Activated T-helper 1 cell treated with anti-CD3 and anti-CD28 coated beads, Interleukin-12 subunit alpha, Interleukin-12 subunit beta, Interleukin-2, Interleukin-4 antibody, amounts not matched to agents 30 ng/mL and 10 ng/mL and 1 ng/mL, durations not matched to agents 14 hours and 24 hours and 36 hours (primary cell): Measurements from ENCODE around the gene WDPCP. TPM values are rescaled to one million over a fixed set of nuclear protein-coding genes. Genes with fewer than 3 reads are reported as not detected.
"Not testable (repeated sequence)": the region's sequence is repeated elsewhere in the genome, so short reads cannot be mapped to it uniquely, and the experiment has no call there.

Experiments
- DNase-seq: peaks from one replicate; pipeline ENCODE4 v3.0.0; 2021; ENCODE audit warnings: low spot score
- H3K27ac Mint-ChIP-seq: one replicate; pipeline ENCODE4 v1.8.0; 2021; ENCODE audit warnings: mild to moderate bottlenecking, mixed read lengths
- H3K27me3 Mint-ChIP-seq: one replicate; pipeline ENCODE4 v1.8.0; 2022; ENCODE audit warnings: mild to moderate bottlenecking, moderate library complexity, mixed read lengths; ENCODE audit not compliant: insufficient read depth
- H3K36me3 Mint-ChIP-seq: one replicate; pipeline ENCODE4 v1.8.0; 2021; ENCODE audit warnings: low read depth, mixed read lengths
- H3K4me1 Mint-ChIP-seq: one replicate; pipeline ENCODE4 v1.8.0; 2021; ENCODE audit warnings: low read depth, mixed read lengths
- H3K4me3 Mint-ChIP-seq: one replicate; pipeline ENCODE4 v1.8.0; 2021; ENCODE audit warnings: mild to moderate bottlenecking, moderate library complexity, mixed read lengths
- H3K9me3 Mint-ChIP-seq: one replicate; pipeline ENCODE4 v1.8.0; 2021; ENCODE audit warnings: mixed read lengths
- intact Hi-C: fragments of 100-400 bp; cut with micrococcal nuclease; formaldehyde crosslinking; loops from one replicate; pipeline ENCODE4 v1.15.1; 2024
- total RNA-seq: library from RNA; stranded (reverse); gene quantifications from 2 replicates; pipeline ENCODE4 v1.2.3, GENCODE V29; 2022

The WDPCP gene
- total RNA-seq, 1 donor from 2014 or later = 7.7 TPM

DNA sequence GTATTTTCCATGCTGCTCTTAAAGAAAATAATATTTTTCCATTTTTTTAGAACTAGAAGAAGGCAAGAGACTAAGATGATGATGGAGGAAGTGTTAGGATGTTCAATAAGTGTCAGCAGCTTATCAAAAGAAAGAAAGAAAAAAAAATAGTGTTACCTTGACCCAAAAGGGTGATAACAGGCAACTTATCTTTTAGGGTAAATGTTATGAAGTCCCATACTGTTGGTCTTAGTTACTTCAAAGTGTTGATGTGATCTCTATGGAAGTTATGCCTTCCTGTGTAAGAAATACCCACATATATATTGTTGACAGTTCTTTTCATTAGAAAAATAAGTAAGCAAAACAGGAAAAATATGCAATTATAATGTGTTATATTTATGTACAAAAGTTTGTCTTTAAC is 394.1 kb downstream of the WDPCP start:
- no peaks in the 10 kb centered on the region for H3K4me1 Mint-ChIP-seq
- peaks cover 8% of the 10 kb centered on the region for H3K9me3 Mint-ChIP-seq
- H3K27ac Mint-ChIP-seq = no peak overlapping the region
- H3K27me3 Mint-ChIP-seq = no peaks in the 10 kb centered on the region
- H3K36me3 Mint-ChIP-seq = no peaks in the 10 kb centered on the region
- intact Hi-C loops = no loop called here
- no peak for DNase-seq
- H3K4me3 Mint-ChIP-seq = no peak overlapping the region

DNA sequence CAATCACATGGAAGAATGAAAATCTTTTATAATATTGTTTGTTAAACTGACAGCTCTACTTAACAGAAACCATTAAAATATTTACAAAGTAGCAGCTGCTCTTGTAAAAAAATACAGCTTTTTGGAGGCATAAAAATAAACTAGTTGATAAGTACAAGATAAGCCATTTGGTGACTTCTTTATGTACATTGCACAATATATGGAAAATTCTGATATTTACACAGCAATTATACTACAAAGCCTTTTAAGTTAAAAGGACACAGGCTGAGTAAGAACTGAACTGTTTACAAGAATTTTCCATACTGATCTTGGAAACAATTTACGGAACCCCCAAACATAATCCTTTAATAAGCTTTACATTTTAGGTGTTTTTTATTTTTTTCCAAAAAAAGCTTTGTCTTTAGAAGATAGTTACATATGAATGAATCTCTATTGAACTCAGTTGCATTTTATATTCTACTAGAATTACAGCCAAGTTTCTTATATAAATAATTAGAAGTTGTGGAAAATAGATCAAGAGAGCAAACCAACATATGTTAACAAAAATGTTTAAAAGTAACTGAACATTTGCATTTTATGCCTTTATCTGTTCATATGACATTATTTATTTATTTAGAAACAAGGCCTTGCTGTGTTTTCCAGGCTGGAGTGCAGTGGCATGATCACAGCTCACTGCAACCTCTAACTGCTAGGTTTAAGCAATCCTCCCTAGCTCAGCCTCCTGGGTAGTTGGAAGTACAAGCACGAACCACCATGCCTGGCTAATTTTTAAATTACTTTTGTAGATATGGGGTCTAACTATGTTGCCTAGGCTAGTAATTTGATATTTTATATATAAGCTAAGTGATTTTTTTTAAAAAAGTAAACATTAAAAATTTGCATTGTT is 395.1 kb downstream of the WDPCP start:
- no peaks in the 10 kb centered on the region for H3K36me3 Mint-ChIP-seq
- H3K4me1 Mint-ChIP-seq = no peaks in the 10 kb centered on the region
- intact Hi-C loops = no loop called here
- H3K4me3 Mint-ChIP-seq = no peak overlapping the region
- no peak overlapping the region for H3K27ac Mint-ChIP-seq
- H3K9me3 Mint-ChIP-seq = peaks cover 11% of the 10 kb centered on the region
- DNase-seq = no peak
- H3K27me3 Mint-ChIP-seq = no peaks in the 10 kb centered on the region

DNA sequence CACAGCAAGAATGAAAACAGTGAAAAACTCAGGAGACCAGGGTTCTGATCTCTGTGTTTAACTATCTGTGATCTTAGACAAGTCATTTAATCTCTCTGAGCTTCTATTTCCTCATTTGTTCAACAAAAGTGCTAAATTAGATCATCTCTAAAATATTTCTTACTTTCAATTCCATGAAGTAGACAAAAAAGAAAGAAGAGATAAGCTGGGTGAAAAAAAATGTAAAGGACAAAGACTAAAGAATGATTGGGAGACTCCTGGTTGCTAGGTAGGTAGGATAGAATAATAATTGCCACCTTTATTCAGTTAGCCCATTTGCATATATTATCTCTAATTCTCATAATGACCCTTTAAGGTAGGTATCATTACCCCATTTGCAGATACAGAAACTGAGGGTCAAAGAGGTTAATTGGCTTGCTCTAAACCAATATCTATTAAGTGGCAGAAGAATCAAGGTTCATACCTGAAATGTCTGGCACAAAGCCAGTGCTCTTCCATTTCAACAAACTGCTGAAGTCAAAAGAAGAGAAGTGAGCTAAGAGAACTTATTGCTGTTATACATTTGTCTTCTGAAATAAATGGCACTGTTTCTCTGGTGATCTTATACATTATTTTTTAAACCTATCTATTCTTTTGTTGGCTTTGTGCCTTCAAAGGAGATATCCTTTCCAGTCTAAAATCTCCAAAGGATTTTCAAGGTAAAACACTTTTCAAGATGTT is 395.9 kb downstream of the WDPCP start:
- intact Hi-C loops = no loop called here

DNA sequence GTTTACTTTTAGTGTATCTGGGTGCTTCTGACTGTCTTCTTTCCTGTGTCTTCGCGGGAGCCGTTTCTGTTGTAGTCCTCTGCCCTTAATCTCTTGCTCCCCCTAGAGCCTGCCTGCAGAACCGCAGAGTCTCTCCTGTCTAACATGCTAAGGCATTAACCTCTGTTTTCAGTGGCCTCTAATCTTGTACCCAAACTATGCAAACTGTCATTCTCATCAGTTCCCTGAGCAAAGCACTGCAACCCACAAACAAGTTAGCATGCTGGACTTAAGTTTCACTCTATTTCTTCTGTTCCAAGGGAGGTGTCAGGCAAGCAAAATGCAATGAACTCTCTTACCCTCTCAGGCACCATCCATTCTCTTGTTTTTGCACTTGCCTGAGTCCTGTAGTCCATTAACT is 399.3 kb downstream of the WDPCP start:
- no peaks in the 10 kb centered on the region for H3K27me3 Mint-ChIP-seq
- H3K4me3 Mint-ChIP-seq = no peak overlapping the region
- no peaks in the 10 kb centered on the region for H3K36me3 Mint-ChIP-seq
- H3K4me1 Mint-ChIP-seq = no peaks in the 10 kb centered on the region
- no peak overlapping the region for H3K27ac Mint-ChIP-seq
- intact Hi-C loops = no loop called here
- no peak for DNase-seq
- H3K9me3 Mint-ChIP-seq = peaks cover 13% of the 10 kb centered on the region

More for the DNA sequence above, 395.9 kb downstream of the WDPCP start:
- no peaks in the 10 kb centered on the region for H3K27me3 Mint-ChIP-seq
- H3K4me1 Mint-ChIP-seq = no peaks in the 10 kb centered on the region
- peaks cover 13% of the 10 kb centered on the region for H3K9me3 Mint-ChIP-seq
- DNase-seq = no peak
- H3K36me3 Mint-ChIP-seq = no peaks in the 10 kb centered on the region
- H3K4me3 Mint-ChIP-seq = no peak overlapping the region
- H3K27ac Mint-ChIP-seq = no peak overlapping the region

DNA sequence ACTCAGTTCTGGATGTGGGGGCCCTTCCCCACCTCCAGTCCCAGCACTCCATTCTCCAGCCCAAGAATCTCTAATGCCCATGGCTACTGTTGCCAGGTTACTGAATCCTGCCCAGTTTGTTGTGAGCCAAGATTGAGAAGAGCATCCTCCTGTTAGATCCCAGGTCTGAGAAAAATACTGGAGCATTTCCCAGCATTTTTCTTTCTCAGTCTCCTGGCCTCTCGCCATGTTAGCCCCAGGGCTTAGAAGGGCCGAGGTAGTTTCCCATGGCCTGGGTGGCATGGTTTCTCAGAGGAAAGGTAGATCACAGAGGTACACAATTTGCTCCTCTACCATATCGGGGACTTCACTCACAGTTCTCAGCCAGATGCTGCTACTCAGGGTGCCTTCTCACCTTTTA is 401.9 kb downstream of the WDPCP start:
- intact Hi-C loops = no loop called here
- Mint-ChIP-seq H3K27ac (no peak overlapping the region), H3K4me1 (no peaks in the 10 kb centered on the region), H3K36me3 (no peaks in the 10 kb centered on the region), H3K9me3 (peaks cover 13% of the 10 kb centered on the region), H3K4me3 (no peak overlapping the region), H3K27me3 (no peaks in the 10 kb centered on the region)
- DNase-seq = no peak

DNA sequence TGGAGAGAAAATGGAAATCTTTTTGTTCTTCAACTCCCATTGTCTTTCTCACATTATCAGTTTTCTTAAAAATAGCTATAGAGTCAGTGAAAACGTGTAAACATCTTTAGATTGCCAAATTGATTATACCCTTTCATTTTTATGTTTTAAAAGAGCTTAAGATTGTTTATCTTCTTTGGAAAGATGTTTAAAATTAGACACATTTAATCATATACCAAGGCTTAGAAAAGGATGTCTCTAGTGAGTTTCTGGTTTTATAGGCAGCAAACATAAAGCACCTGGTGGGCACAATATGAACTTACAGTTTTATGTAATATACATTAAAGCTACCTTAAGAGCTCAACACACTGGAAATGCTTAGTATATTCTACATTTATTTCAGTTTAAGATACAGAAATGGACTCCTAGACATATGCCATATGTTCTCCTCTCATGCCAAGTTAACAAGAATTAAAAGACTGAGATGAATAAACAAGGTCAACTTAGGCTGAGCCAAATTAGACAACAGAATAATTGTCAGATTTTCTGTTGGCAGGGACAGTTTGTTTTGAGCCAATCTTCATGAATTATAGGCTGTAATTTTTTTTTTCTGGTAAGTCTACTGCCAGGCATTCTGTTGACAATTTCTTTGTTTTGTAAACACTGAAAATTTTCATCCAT is 425.0 kb downstream of the WDPCP start:
- no peaks in the 10 kb centered on the region for H3K4me1 Mint-ChIP-seq
- intact Hi-C loops = no loop called here
- DNase-seq = no peak
- peaks cover 6% of the 10 kb centered on the region for H3K9me3 Mint-ChIP-seq
- no peak overlapping the region for H3K27ac Mint-ChIP-seq
- no peaks in the 10 kb centered on the region for H3K36me3 Mint-ChIP-seq
- H3K27me3 Mint-ChIP-seq = no peaks in the 10 kb centered on the region
- no peak overlapping the region for H3K4me3 Mint-ChIP-seq

DNA sequence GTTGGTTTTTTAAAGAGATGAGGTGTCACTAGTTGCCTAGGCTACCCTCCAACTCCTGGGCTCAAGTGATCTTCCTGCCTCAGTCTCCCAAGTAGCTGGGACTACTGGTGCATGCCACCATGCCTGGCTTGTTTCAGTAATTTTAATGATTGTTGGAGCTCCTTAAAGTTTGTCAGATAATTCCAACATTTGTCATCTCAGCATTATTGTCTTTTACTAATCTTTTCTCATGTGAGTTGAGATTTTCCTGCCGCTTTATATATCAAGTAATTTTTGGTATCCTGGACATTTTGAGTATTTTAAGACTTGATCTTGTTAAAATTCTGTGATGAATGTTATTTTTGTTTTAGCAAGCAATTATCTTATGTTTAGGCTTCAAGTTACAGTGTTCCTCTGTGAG is 429.0 kb downstream of the WDPCP start:
- no peaks in the 10 kb centered on the region for H3K36me3 Mint-ChIP-seq
- intact Hi-C loops = no loop called here
- H3K27ac Mint-ChIP-seq = no peak overlapping the region
- H3K4me3 Mint-ChIP-seq = no peak overlapping the region
- H3K4me1 Mint-ChIP-seq = no peaks in the 10 kb centered on the region
- DNase-seq = no peak
- no peaks in the 10 kb centered on the region for H3K27me3 Mint-ChIP-seq
- H3K9me3 Mint-ChIP-seq = no peaks in the 10 kb centered on the region

DNA sequence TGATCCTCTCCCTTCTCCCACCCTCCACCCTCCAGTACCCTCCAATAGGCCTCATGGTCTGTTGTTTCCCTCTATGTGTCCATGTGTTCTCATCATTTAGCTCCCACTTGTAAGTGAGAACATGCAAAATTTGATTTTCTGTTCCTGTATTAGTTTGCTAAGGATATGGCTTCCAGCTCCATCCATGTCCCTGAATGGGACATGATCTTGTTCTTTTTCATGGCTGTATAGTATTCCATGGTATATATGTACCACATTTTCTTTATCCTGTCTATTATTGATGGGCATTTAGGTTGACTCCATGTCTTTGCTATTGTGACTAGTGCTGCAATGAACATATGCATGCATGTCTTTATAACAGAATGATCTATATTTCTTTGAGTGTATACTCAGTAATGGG is 451.6 kb downstream of the WDPCP start:
- intact Hi-C loops, H3K4me1 Mint-ChIP-seq, H3K27me3 Mint-ChIP-seq, H3K36me3 Mint-ChIP-seq, H3K27ac Mint-ChIP-seq, H3K4me3 Mint-ChIP-seq, DNase-seq: not testable (repeated sequence)
- H3K9me3 Mint-ChIP-seq = peaks cover 32% of the 10 kb centered on the region

DNA sequence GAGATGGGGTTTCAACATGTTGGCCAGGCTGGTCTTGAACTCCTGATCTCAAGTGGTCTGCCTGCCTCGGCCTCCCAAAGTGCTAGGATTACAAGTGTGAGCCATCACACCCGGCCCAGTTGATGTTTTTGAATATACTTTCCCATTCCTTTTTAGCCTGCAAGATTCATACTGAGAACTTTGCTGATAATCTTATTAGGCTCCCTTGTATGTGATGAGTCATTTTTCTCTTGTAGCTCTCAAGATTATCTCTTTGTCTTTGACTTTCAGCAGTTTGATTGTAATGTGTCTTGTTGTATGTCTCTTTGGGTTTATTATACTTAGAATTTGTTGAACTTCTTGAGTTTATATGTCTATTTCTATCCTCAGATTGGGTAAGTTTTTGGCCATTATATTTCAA is 456.3 kb downstream of the WDPCP start:
- no peaks in the 10 kb centered on the region for H3K36me3 Mint-ChIP-seq
- DNase-seq = no peak
- intact Hi-C loops = no loop called here
- no peaks in the 10 kb centered on the region for H3K27me3 Mint-ChIP-seq
- H3K4me1 Mint-ChIP-seq = no peaks in the 10 kb centered on the region
- H3K27ac Mint-ChIP-seq = no peak overlapping the region
- peaks cover 11% of the 10 kb centered on the region for H3K9me3 Mint-ChIP-seq
- no peak overlapping the region for H3K4me3 Mint-ChIP-seq

DNA sequence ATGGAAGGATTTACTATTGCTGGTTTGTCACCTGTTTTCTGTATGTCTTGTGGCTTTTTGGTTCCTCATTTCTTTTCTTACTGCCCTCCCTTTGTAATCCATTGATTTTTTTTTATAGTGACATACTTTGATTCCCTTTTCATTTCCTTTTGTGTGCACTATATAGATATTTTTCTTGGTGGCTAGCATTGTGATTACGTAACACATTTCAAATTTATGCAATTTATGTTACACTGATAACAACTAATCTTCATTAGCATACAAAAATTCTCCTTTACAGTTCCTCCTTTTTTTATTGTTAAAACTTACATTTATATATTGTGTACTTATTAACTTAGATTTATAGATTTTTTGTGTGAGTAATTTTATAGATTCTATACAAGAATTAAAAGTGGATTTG is 457.1 kb downstream of the WDPCP start:
- intact Hi-C loops = no loop called here
- Mint-ChIP-seq H3K27ac (no peak overlapping the region), H3K4me1 (no peaks in the 10 kb centered on the region), H3K9me3 (peaks cover 7% of the 10 kb centered on the region), H3K4me3 (no peak overlapping the region), H3K36me3 (no peaks in the 10 kb centered on the region), H3K27me3 (no peaks in the 10 kb centered on the region)
- no peak for DNase-seq

DNA sequence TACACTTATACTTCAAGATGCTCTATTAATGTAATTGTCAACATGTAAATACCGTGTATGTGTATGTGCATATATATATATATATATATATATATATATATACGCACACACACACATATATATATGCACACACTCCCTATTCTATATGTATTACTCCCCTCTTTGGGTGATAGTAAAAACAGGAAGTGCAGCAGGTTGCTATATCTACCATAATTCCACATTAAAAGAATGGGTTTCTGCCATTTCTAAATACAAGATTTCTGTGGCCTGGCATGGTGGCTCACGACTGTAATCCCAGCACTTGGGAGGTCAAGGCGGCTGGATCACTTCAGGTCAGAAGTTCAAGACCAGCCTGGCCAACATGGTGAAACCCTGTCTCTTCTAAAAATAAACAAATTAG is 460.7 kb downstream of the WDPCP start:
- intact Hi-C loops = no loop called here
- H3K36me3 Mint-ChIP-seq = no peaks in the 10 kb centered on the region
- H3K4me1 Mint-ChIP-seq = no peaks in the 10 kb centered on the region
- H3K27ac Mint-ChIP-seq = no peak overlapping the region
- H3K4me3 Mint-ChIP-seq = no peak overlapping the region
- DNase-seq = no peak
- peaks cover 7% of the 10 kb centered on the region for H3K9me3 Mint-ChIP-seq
- H3K27me3 Mint-ChIP-seq = no peaks in the 10 kb centered on the region

DNA sequence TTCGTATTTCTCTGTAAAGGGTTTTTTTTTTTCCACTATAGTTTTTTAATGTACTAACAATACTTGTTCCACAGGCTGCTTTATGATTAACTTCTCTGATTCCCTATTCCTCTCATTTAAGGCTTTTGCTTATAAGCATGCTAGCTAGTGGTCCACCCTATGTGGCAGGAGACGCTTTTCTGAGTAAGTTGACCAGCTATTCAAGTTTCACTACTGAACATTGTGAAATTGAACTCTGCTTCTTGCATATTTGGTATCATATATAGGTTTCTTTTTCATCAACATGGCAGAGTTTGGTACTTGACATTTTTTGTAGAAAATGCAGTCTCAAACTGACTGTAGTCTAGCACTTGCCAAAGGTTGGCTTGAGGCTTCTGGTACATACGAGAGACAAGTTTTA is 463.4 kb downstream of the WDPCP start:
- Mint-ChIP-seq H3K27ac (no peak overlapping the region), H3K4me3 (no peak overlapping the region), H3K27me3 (no peaks in the 10 kb centered on the region), H3K36me3 (no peaks in the 10 kb centered on the region), H3K4me1 (no peaks in the 10 kb centered on the region), H3K9me3 (no peaks in the 10 kb centered on the region)
- no peak for DNase-seq
- intact Hi-C loops = no loop called here

DNA sequence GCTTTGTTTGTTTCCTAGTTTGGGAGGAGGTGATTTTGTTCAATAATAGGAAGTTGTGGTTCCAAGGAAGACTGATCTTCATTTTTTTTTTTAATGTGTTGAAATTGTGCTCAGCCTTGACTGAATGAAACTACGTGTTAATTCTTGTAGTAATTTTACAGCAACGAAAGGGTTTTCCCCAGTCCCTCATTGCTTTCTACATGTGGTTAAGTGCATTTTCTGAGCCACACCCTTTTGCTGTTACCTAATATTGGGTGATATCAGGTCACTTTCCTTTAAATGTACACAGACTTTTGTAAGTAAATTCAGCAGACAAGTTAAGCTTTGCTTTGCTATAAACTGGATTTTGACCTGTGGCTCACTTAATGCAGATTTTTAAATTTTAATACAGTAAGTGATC is 464.1 kb downstream of the WDPCP start:
- DNase-seq = no peak
- intact Hi-C loops = no loop called here
- Mint-ChIP-seq H3K27me3 (no peaks in the 10 kb centered on the region), H3K4me3 (no peak overlapping the region), H3K9me3 (no peaks in the 10 kb centered on the region), H3K4me1 (no peaks in the 10 kb centered on the region), H3K27ac (no peak overlapping the region), H3K36me3 (no peaks in the 10 kb centered on the region)
